GM18873 (cell line): ENCODE data around the gene QKI.
"Not testable (repeated sequence)": the region's sequence is repeated elsewhere in the genome, so short reads cannot be mapped to it uniquely, and the experiment has no call there.

Experiments
- ATAC-seq: cut with Tn5 transposase; IDR thresholded peaks from one replicate; pipeline ENCODE4 v1.9.1; 2021; ENCODE audit warnings: mild to moderate bottlenecking, moderate library complexity, moderate number of reproducible peaks; ENCODE audit not compliant: unreplicated experiment, low FRiP score

The QKI gene

GRCh38 chr6:163437466-163437865 lies 22.9 kb downstream of the QKI start:
- no peak for ATAC-seq

- no peak for ATAC-seq
Observed at GRCh38 chr6:163438298-163438939, 23.9 kb downstream of the QKI start.

GRCh38 chr6:163438940-163439335 lies 24.4 kb downstream of the QKI start:
- ATAC-seq, result no peak

- not testable (repeated sequence) for ATAC-seq
Observed at GRCh38 chr6:163439390-163439789, 24.9 kb downstream of the QKI start.

- no peak for ATAC-seq
Observed at GRCh38 chr6:163439997-163440396, 25.5 kb downstream of the QKI start.

- no peak for ATAC-seq
Observed at GRCh38 chr6:163442336-163442735, 27.8 kb downstream of the QKI start.

GRCh38 chr6:163444077-163444476 lies 29.6 kb downstream of the QKI start:
- no peak for ATAC-seq

- no peak for ATAC-seq
Observed at GRCh38 chr6:163446549-163446948, 32.0 kb downstream of the QKI start.

GRCh38 chr6:163449076-163449475 lies 34.6 kb downstream of the QKI start:
- no peak for ATAC-seq

- ATAC-seq, result no peak
Observed at GRCh38 chr6:163454425-163454824, 39.9 kb downstream of the QKI start.

- no peak for ATAC-seq
Observed at GRCh38 chr6:163455552-163455951, 41.0 kb downstream of the QKI start.

- no peak for ATAC-seq
Observed at GRCh38 chr6:163457637-163458561, 43.4 kb downstream of the QKI start.

- no peak for ATAC-seq
Observed at GRCh38 chr6:163459007-163459406, 44.5 kb downstream of the QKI start.

- ATAC-seq, result no peak
Observed at GRCh38 chr6:163459536-163459935, 45.0 kb downstream of the QKI start.

GRCh38 chr6:163460307-163460782 lies 45.8 kb downstream of the QKI start:
- peak; percentile 82 for ATAC-seq

GRCh38 chr6:163461696-163462095 lies 47.2 kb downstream of the QKI start:
- ATAC-seq, result no peak

- no peak for ATAC-seq
Observed at GRCh38 chr6:163463180-163463579, 48.7 kb downstream of the QKI start.

GRCh38 chr6:163463795-163464194 lies 49.3 kb downstream of the QKI start:
- ATAC-seq, result no peak

GRCh38 chr6:163466839-163467390 lies 52.4 kb downstream of the QKI start:
- no peak for ATAC-seq

- ATAC-seq, result no peak
Observed at GRCh38 chr6:163468738-163469137, 54.2 kb downstream of the QKI start.

- ATAC-seq, result no peak
Observed at GRCh38 chr6:163469459-163469985, 55.0 kb downstream of the QKI start.
